ENCODE data around the gene DUSP23.
A peak's percentile ranks its signal among the peaks of the same experiment; 100 is the strongest.

The DUSP23 gene

GRCh38 chr1:159826441-159827101 is 45.8 kb downstream of the DUSP23 start, which contains the start of gene SLAMF8:
SLAMF8 (plus strand) TSS chr1:159826873; CDS start chr1:159826899, 26 bp downstream.
- intact Hi-C loops (cut with DNase I) = no loop called here
- DNase-seq = peak in 2 of 10 donors; percentile 11 to 24

- intact Hi-C loops (cut with DNase I) = no loop called here
- DNase-seq = no peak
Observed at GRCh38 chr1:159827102-159827490, 46.3 kb downstream of the DUSP23 start.

- no peak for DNase-seq
- intact Hi-C loops (cut with DNase I) = no loop called here
Observed at GRCh38 chr1:159827549-159827948, 46.8 kb downstream of the DUSP23 start.

GRCh38 chr1:159828176-159828575 is 47.4 kb downstream of the DUSP23 start:
- DNase-seq = no peak
- intact Hi-C loops (cut with DNase I) = no loop called here

- DNase-seq = no peak
- intact Hi-C loops (cut with DNase I) = no loop called here
Observed at GRCh38 chr1:159828581-159829272, 48.0 kb downstream of the DUSP23 start.

GRCh38 chr1:159829273-159829634 is 48.5 kb downstream of the DUSP23 start:
- peak in 4 of 10 donors; percentile 17 to 43 (median 36) for DNase-seq
- intact Hi-C loops (cut with DNase I) = no loop called here

GRCh38 chr1:159829822-159830465 is 49.2 kb downstream of the DUSP23 start:
- intact Hi-C loops (cut with DNase I) = no loop called here
- DNase-seq = no peak

GRCh38 chr1:159830722-159831121 is 50.0 kb downstream of the DUSP23 start:
- intact Hi-C loops (cut with DNase I) = no loop called here

GRCh38 chr1:159831412-159832141 is 50.8 kb downstream of the DUSP23 start:
- intact Hi-C loops (cut with DNase I) = no loop called here
- no peak for DNase-seq

More at GRCh38 chr1:159830722-159831121, 50.0 kb downstream of the DUSP23 start:
- DNase-seq = no peak

Measured in posterior cingulate gyrus (tissue), 11 donors.